Kidney glomerular epithelial cell (primary cell): ENCODE data around the gene CROCC.
"Not testable (repeated sequence)": the region's sequence is repeated elsewhere in the genome, so short reads cannot be mapped to it uniquely, and the experiment has no call there.

Experiments
- DNase-seq: peaks from one replicate; lab custom pipeline; 2025; lab: John Stamatoyannopoulos, UW

CROCC gene

DNA sequence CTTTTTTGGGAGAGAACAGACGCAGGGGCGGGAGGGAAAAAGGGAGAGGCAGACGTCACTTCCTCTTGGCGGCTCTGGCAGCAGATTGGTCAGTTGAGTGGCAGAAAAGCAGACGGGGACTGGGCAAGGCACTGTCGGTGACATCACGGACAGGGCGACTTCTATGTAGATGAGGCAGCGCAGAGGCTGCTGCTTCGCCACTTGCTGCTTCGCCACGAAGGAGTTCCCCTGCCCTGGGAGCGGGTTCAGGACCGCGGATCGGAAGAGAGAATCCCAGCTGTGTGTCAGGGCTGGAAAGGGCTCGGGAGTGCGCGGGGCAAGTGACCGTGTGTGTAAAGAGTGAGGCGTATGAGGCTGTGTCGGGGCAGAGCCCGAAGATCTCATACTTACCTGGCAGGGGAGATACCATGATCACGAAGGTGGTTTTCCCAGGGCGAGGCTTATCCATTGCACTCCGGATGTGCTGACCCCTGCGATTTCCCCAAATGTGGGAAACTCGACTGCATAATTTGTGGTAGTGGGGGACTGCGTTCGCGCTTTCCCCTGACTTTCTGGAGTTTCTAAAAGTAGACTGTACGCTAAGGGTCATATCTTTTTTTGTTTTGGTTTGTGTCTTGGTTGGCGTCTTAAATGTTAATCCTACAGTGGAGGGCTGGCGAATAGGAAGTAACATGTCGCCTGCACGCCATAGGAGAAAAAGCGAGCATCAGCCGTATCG lies 26.0 kb upstream of the CROCC start, which contains the start of gene RNU1-2:
Gene RNU1-2 (plus strand): TSS at position 383 of the 718 bp plus-strand sequence.
- DNase-seq, result peak; percentile 99

- DNase-seq, result peak; percentile 65
Measured at GRCh38 chr1:16896316-16897055, 25.2 kb upstream of the CROCC start.

- DNase-seq, result not testable (repeated sequence)
Measured at GRCh38 chr1:16897653-16898052, 24.1 kb upstream of the CROCC start.

- not testable (repeated sequence) for DNase-seq
Measured at GRCh38 chr1:16898298-16898697, 23.4 kb upstream of the CROCC start.

DNA sequence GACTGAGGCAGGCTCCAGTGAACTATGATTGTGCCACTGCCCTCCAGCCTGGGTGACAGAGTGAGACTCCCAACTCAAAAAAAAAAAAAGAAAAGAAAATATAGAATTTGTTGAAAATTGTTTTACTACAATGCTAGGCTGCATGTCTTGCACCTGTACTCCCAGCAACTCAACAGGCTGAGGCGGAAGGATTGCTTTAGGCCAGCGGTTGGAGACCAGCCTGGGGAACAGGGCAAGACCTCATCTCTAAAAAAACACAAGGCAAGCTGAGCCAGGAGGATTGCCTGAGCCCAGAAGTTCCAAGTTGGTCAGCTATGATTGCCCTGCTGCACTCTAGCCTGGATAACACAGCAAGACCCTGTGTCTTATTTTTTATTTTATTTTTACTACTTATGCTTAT lies 22.7 kb upstream of the CROCC start:
- not testable (repeated sequence) for DNase-seq

GRCh38 chr1:16900751-16901150 lies 21.0 kb upstream of the CROCC start:
- DNase-seq, result peak; percentile 24

- not testable (repeated sequence) for DNase-seq
Measured at GRCh38 chr1:16901371-16901770, 20.4 kb upstream of the CROCC start.

- no peak for DNase-seq
Measured at GRCh38 chr1:16903054-16903453, 18.7 kb upstream of the CROCC start.

GRCh38 chr1:16903458-16903796 lies 18.3 kb upstream of the CROCC start:
- DNase-seq, result no peak

DNA sequence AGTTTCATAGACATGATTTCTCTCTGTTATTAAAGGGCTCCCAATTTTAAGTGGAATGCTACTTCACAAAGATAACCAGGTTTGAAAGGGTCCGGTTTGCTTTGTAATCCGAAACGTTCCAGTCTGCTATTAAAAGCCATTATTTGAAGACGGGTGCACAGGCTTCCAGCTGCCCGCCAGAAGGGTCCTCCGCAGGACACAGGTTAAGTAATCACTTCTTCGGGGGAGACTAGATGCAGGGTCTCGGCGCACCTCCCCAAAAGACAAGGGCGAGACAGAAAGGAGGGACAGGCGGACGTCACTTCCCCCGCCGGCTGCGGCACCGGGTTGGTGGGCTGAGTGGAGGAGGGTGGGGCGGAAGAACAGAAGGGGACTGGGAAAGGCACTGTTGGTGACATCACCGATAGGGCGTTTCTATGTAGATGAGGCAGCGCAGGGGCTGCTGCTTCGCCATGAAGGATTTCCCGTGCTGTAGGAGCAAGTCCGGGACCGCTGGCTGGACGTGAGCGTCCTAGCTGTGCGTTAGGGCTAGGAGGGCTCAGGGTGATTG lies 17.1 kb upstream of the CROCC start:
- peak; percentile 97 for DNase-seq

GRCh38 chr1:16905110-16905867 lies 16.4 kb upstream of the CROCC start:
- peak; percentile 96 for DNase-seq

DNA sequence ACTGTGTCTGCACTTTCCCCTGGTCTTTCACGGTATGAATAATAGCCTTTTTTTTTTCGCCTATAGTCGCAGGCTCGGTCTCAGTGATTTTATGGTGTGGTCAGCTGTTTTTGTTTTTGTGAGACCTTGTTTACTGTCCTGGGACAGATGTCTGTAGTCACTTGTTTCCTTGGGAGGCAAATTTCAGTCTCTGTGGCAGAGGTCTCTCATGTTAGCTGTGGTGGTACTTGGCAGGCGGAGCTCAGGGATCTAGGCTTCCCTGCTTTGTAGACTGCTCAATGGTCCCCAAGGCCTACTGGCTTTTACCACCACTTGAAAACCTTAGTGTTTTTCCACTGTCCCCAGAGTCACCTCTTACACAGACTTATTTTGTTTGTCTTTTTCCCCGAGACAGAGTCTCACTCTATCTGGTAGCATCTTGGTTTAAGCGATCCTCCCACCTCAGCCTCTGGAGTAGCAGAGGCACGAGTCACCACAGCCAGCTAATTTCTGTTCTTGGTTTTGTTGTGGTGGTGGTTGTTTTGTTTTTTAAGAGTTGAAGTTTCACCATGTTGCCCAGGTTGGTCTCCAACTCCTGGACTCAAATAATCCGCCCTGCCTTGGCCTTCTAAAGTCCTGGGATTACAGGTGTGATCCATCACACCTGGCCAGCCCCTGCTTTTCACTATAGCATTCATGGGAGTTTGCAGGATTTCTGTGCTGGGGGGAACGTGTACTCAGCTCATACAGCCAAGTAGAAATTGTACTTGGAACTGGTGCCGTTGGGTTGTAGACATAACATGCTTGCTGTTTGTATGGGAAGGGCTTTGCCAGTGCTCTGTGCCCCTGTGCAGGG lies 15.6 kb upstream of the CROCC start:
- DNase-seq, result peak; percentile 32

DNA sequence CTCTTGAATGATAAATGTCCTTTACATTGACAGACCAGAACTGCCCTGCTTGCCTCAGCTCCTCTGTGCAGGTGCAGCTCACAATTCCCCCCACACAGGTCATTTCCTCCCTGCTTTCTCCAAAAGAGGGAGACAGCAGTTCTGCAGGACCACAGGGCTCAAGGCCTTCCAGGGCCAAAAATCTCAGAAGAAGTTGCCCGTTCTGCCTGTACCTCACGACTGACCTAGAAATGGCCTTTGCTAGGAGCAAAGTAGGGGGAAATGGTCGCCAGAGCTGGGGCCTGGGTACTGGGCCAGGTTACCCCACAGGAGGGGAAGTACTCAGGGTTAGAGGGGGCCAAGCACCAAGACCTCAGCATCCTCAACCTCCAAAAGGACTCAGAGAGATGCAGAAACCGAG lies 14.9 kb upstream of the CROCC start:
- no peak for DNase-seq

DNA sequence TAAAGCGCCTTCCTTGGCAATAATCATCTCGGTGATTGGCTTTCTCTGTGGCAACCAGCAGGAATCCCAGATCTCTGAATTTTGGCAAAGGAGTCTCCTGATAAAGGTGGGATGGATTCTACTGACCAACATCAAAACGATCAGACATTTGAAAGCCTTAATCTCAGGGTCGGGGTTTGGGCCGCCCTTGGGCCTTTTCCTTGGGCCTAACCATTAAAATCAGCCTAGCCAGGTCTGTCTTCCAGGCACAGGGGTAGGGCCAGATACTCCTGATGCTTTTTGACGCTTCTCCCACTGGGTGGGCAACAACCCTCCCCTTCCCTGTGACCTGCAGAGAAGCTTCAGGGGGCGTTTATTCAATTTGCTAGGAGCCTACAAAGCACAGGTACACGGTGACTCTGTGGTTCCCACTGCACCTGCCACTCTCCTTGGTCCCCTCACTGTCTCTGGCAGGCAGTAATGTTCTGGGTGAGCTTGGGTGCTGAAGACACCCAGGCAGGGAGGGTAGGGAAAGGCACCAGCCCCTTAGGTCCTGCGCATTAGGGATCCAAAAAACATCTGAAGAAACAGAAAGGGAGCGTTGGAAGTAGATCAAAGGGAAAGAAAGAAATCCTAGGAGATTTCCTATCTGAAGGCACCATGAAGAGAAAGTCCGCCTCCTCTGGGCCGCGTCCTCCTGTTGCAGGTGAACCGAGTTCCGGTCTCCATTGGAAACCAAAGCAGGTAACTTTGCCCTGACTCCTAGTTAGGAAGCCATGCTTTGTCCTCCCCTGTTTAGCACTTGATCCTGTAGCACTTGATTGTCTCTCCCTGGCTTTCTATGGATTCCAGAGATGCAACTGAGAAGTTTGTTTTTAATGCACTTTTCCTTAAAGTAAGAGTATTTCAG lies 13.6 kb upstream of the CROCC start:
- DNase-seq, result no peak

DNA sequence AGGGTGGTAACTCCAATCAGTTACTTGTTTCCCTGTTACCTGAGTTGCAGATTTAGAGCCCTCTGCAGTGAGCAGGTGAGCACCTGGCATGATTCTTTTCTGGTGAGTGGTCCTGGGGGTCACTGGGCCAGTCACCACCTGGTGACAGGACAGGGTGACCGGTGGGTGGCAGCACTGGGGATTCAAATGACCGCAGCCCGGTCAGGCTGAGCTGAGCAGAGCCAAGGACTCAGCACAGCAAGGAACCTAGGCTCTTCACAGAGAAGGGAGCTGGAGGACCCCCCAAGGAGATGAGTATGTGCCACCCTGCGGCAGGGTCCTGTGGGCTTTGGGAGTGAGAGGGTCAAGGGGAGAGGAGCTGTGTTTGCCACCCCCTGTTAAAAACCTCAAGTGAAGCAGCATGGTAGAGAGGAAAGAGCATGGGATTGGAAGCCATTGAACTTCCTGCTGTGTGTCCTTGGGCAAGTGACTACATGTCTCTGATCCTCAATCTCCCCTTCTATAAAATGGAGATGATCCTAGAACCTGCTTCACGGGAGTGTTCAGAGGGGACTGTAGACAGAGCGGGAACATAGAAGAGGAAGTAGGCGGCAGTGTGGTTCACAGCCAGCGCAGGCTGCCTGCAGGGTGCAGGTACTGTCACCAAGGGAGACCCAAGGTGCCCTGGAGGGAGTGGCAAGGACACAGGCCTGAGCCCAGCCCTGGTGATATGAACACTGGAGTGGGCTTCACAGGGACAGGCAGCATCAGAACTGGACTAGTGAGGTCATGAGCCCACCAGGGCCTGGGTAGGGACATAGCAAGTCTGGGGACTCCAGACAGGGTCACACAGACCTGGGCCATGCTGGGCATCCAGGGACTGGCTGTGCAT lies 9.6 kb upstream of the CROCC start:
- DNase-seq, result not testable (repeated sequence)

DNA sequence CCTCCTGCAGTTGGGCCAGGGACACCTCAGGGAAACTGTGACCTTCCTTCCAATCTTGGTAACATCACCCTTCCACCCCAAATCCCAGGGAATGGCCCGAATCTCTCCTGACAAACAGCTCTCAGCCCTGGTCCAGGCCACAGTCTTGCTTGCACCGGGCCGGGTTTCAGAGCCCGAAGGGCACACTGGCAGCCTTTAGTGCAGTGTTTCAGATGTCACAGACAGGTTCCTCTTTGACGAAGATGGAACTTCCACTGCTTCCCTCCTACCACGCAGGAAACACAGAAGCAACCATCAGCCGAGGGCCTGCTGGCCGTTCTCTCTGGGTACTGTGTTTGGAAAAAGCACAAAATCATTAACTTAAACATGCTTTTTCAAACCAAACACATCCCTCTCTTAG lies 9.0 kb upstream of the CROCC start:
- not testable (repeated sequence) for DNase-seq

DNA sequence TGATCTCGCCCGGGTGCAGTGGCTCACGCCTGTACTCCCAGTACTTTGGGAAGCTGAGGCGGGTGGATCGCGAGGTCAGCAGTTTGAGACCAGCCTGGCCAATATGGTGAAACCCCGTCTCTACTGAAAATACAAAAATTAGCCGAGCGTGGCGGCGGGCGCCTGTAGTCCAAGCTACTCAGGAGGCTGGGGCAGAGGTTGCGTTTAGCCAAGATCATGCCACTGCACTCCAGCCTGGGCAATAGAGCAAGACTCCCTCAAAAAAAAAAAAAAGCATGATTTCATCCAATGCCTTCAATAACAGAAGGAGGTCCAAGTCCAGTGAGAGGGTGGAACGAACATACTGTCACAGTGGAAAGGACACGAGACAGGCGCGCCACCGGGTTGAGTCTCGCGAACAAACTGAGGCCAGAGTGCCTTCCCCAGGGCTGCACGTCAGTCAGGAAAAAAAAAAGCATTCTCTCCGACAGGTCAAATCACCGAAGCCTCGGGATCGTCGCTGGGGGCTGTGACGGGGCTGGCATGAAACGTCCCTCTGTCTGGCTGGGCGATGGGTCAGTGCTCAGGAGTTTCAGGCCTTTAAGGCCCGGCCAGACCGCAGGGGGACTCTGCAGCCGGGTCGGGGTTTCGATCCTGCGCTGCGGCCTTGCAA lies 8.4 kb upstream of the CROCC start:
- DNase-seq, result no peak

GRCh38 chr1:16913833-16914662 lies 7.7 kb upstream of the CROCC start:
- peak; percentile 94 for DNase-seq
